A549 (cell line): ENCODE results near the gene RDH5.
A peak's percentile ranks its signal among the peaks of the same experiment; 100 is the strongest.

Experiments used
- EP300 ChIP-seq, 2 experiments: fragments of >200 bp; sonication (Bioruptor Twin); formaldehyde crosslinking; IDR thresholded peaks; 2 replicates in 1 of 2; 3 replicates in 1 of 2; pipeline ENCODE4 v1.6.1; 2016 to 2017
- GATA3 ChIP-seq: IDR thresholded peaks from 2 replicates; pipeline ENCODE4 v1.6.1; 2012; ENCODE audit warnings: borderline replicate concordance
- HDAC2 ChIP-seq: fragments of 200-600 bp; sonication (generic); IDR thresholded peaks from 2 replicates; pipeline ENCODE4 v1.6.1; 2016
- JUN ChIP-seq, 2 experiments: fragments of >200 bp; sonication (Bioruptor Twin); formaldehyde crosslinking; IDR thresholded peaks; 2 replicates in 1 of 2; 3 replicates in 1 of 2; pipeline ENCODE4 v1.6.1; 2016 to 2017
- KDM1A ChIP-seq: fragments of 200-600 bp; sonication (generic); IDR thresholded peaks from 2 replicates; pipeline ENCODE4 v1.6.1; 2016; ENCODE audit warnings: low read depth, mild to moderate bottlenecking
- KDM5A ChIP-seq: fragments of 200-600 bp; sonication (generic); IDR thresholded peaks from 2 replicates; pipeline ENCODE4 v1.6.1; 2016; ENCODE audit warnings: antibody characterized with exemption, mild to moderate bottlenecking
- POLR2A ChIP-seq: IDR thresholded peaks from 2 replicates; pipeline ENCODE4 v1.6.1; 2012; ENCODE audit warnings: mild to moderate bottlenecking, low read length
- REST ChIP-seq: fragments of 200-600 bp; sonication (generic); IDR thresholded peaks from 2 replicates; pipeline ENCODE4 v1.6.1; 2016; ENCODE audit warnings: antibody characterized with exemption, mild to moderate bottlenecking, moderate library complexity
- TP53 ChIP-seq: fragments of 250-450 bp; sonication (Bioruptor Pico); IDR thresholded peaks from 2 replicates; pipeline ENCODE4 v1.5.0; 2021; ENCODE audit warnings: mild to moderate bottlenecking, moderate library complexity
- USF2 ChIP-seq: fragments of 450-650 bp; IDR thresholded peaks from 2 replicates; pipeline ENCODE4 v1.6.1; 2014; ENCODE audit warnings: antibody characterized with exemption
- ZC3H11A ChIP-seq: fragments of 450-650 bp; IDR thresholded peaks from 2 replicates; pipeline ENCODE4 v1.6.1; 2014; ENCODE audit warnings: antibody characterized with exemption, mild to moderate bottlenecking
- TF ChIP-seq, protein P1 (sequence below): fragments of >200 bp; sonication (Bioruptor Twin); formaldehyde crosslinking; IDR thresholded peaks from 3 replicates; pipeline ENCODE4 v1.5.1; 2016
- TF ChIP-seq, protein P2 (sequence below): IDR thresholded peaks from 2 replicates; pipeline ENCODE4 v1.6.1; 2012

DNA sequence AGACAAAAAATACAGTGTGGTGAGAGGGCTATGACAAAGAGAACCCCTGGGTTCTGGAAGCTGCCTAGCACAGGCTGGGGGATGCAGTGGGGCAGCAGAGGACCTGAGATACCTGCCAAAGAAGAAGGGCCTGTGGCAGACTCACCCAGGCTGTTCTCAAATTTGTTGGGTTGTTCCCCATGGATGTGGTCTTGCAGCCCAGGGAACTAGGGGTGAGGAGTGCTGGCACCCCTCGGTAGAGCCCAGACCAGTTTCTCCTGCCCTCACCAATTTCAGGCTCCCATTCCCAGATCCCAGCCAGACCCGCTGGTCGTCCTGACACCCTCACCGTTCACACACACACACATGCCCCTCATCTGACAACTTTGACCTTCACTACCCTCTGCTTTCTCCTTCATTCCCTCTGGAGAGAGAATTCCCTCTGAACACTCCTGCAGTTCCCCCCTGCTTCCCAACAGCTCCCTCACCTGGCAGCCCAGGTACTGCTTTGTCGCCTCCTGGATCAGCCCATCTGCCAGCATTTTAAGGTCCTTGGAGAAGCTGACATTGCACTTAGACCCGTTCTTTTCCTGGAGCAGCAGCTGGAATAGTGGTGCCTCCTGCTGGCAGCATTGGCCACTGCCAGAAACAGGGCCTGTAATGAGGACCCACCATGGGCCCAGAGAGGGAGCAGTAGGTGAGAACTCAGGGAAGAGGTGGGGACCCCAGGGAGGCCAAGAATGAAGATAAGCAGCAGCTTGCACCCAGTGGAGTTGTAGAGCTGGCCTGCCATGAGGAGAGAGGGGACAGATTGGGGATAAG is 16.8 kb downstream of the RDH5 start:
- TF ChIP-seq, protein P1, sequence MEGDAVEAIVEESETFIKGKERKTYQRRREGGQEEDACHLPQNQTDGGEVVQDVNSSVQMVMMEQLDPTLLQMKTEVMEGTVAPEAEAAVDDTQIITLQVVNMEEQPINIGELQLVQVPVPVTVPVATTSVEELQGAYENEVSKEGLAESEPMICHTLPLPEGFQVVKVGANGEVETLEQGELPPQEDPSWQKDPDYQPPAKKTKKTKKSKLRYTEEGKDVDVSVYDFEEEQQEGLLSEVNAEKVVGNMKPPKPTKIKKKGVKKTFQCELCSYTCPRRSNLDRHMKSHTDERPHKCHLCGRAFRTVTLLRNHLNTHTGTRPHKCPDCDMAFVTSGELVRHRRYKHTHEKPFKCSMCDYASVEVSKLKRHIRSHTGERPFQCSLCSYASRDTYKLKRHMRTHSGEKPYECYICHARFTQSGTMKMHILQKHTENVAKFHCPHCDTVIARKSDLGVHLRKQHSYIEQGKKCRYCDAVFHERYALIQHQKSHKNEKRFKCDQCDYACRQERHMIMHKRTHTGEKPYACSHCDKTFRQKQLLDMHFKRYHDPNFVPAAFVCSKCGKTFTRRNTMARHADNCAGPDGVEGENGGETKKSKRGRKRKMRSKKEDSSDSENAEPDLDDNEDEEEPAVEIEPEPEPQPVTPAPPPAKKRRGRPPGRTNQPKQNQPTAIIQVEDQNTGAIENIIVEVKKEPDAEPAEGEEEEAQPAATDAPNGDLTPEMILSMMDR, result peak; percentile 70
- TF ChIP-seq GATA3, result no peak
- no peak for TF ChIP-seq USF2
- no peak for TF ChIP-seq EP300 (IDR thresholded peaks at IDR 0.05)
- TF ChIP-seq POLR2A, result no peak
- no peak for TF ChIP-seq REST
- TF ChIP-seq KDM5A, result no peak
- TF ChIP-seq JUN (IDR thresholded peaks at IDR 0.05), result no peak
- no peak for TF ChIP-seq TP53 (CRISPR knock-in tag)
- no peak for TF ChIP-seq HDAC2
- TF ChIP-seq, protein P2, sequence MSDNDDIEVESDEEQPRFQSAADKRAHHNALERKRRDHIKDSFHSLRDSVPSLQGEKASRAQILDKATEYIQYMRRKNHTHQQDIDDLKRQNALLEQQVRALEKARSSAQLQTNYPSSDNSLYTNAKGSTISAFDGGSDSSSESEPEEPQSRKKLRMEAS, result no peak
- no peak for TF ChIP-seq KDM1A
- no peak for TF ChIP-seq ZC3H11A
